K562 (cell line): ENCODE results near the gene GRIN1. TPM values are rescaled to one million over a fixed set of nuclear protein-coding genes. Genes with fewer than 3 reads are reported as not detected.

Experiments used
- ATAC-seq: fragments of 200-7000 bp; cut with Tn5 transposase; 3 replicates; pipeline ENCODE4 v1.9.1; 2020; ENCODE audit warnings: moderate library complexity
- BruUV-seq: library from RNA; stranded (reverse); fragments of 400-500 nt; replicated peaks from 2 replicates; lab custom pipeline; 2021; lab: Mats Ljungman, UMichigan
- CTCF ChIA-PET: fragments of 300-600 bp; formaldehyde crosslinking; extraction: SDS; loops from one replicate; lab custom pipeline; 2021; ENCODE audit warnings: low intra/inter-chr PET ratio; lab: Yijun Ruan, JAX
- POLR2A ChIA-PET: fragments of 300-600, 350-650 bp; sonication (Branson Sonifier 250); formaldehyde crosslinking; extraction: SDS; loops from one replicate; lab custom pipeline; 2021; ENCODE audit warnings: antibody characterized with exemption, inconsistent platforms; lab: Yijun Ruan, JAX
- DNase-seq, 4 experiments: peaks; one replicate each; pipeline versions ENCODE4 v3.0.0 to v3.0.0-alpha.2; 2011 to 2018; ENCODE audit warnings: low spot score in 3 of 4, mixed read lengths in 3 of 4; ENCODE audit errors: extremely low read depth in 1 of 4
- FAIRE-seq: peaks from 2 replicates; lab custom pipeline; 2011; peaks lifted over from hg19 to GRCh38; lab: Jason Lieb, UNC
- H2AFZ ChIP-seq: 2 replicates; pipeline ENCODE4 v1.6.0; 2011; ENCODE audit warnings: low read depth, low read length, control low read depth, inconsistent platforms
- H3K27ac ChIP-seq: fragments of 200-600 bp; 3 replicates; pipeline ENCODE4 v1.8.0; 2011; ENCODE audit warnings: low read depth, mild to moderate bottlenecking, control low read depth, inconsistent platforms, low read length, moderate library complexity, mixed read lengths; ENCODE audit errors: extremely low read depth
- H3K27me3 ChIP-seq, 2 experiments: fragments of 300-600 bp in 1 of 2; 2 replicates in 1 of 2; 3 replicates in 1 of 2; pipeline versions ENCODE4 v1.6.0 to v1.8.0; 2011; ENCODE audit warnings: inconsistent platforms in 2 of 2, low read length in 2 of 2, mild to moderate bottlenecking in 1 of 2, mixed read lengths in 1 of 2, moderate library complexity in 1 of 2; ENCODE audit not compliant: control insufficient read depth in 2 of 2, insufficient read depth in 2 of 2
- H3K36me3 ChIP-seq: fragments of 300-600 bp; 3 replicates; pipeline ENCODE4 v1.8.0; 2011; ENCODE audit warnings: mild to moderate bottlenecking, low read length, inconsistent platforms; ENCODE audit not compliant: control insufficient read depth, insufficient read depth
- H3K4me1 ChIP-seq, 2 experiments: fragments of 200-600 bp in 1 of 2; replicated peaks in 1 of 2; 2 replicates in 1 of 2; 3 replicates in 1 of 2; pipeline versions ENCODE4 v1.5.1 to v1.8.0; 2011; ENCODE audit warnings: inconsistent platforms in 2 of 2, low read length in 2 of 2, mild to moderate bottlenecking in 1 of 2, mixed read lengths in 1 of 2, moderate library complexity in 1 of 2; ENCODE audit not compliant: control insufficient read depth in 2 of 2, insufficient read depth in 2 of 2
- H3K4me2 ChIP-seq: 2 replicates; pipeline ENCODE4 v1.6.1; 2011; ENCODE audit warnings: low read length, control low read depth, inconsistent platforms, mixed read lengths; ENCODE audit not compliant: insufficient read depth
- H3K4me3 ChIP-seq: fragments of 200-600 bp; sonication (generic), shearing (Covaris generic); 2 replicates; pipeline ENCODE4 v1.5.1; 2016; ENCODE audit warnings: control low read depth, inconsistent platforms
- H3K79me2 ChIP-seq: fragments of 200-600 bp; 3 replicates; pipeline ENCODE4 v1.8.0; 2011; ENCODE audit warnings: low read length, inconsistent platforms; ENCODE audit not compliant: control insufficient read depth, insufficient read depth
- H3K9ac ChIP-seq, 2 experiments: 2 replicates each; pipeline versions ENCODE4 v1.6.0 to v1.6.1; 2011; ENCODE audit warnings: low read depth in 2 of 2, low read length in 2 of 2, control low read depth in 1 of 2, inconsistent platforms in 1 of 2, mild to moderate bottlenecking in 1 of 2, mixed read lengths in 1 of 2; ENCODE audit not compliant: insufficient read depth in 1 of 2
- H3K9me1 ChIP-seq: one replicate; pipeline ENCODE4 v1.6.0; 2011; ENCODE audit warnings: inconsistent platforms, mild to moderate bottlenecking, low read length, moderate library complexity; ENCODE audit not compliant: control insufficient read depth, insufficient read depth
- H3K9me3 ChIP-seq: replicated peaks from 2 replicates; pipeline ENCODE4 v1.5.1; 2011; ENCODE audit warnings: low read depth, low read length, inconsistent platforms; ENCODE audit not compliant: control insufficient read depth, insufficient read depth
- H4K20me1 ChIP-seq: replicated peaks from 2 replicates; pipeline ENCODE4 v1.6.1; 2011; ENCODE audit warnings: low read length, inconsistent platforms, mixed read lengths; ENCODE audit not compliant: control insufficient read depth, insufficient read depth
- HDAC1 ChIP-seq, 2 experiments: fragments of 450-650 bp; IDR thresholded peaks; 2 replicates each; pipeline ENCODE4 v1.6.1; 2016 to 2017; ENCODE audit warnings: inconsistent platforms in 1 of 2, mild to moderate bottlenecking in 1 of 2, moderate library complexity in 1 of 2
- KDM4B ChIP-seq, 2 experiments: fragments of 450-650 bp in 1 of 2; sonication (generic) in 1 of 2; IDR thresholded peaks; 2 replicates each; pipeline ENCODE4 v1.6.1; 2016 to 2017; ENCODE audit warnings: borderline replicate concordance in 2 of 2, antibody characterized with exemption in 1 of 2, low read depth in 1 of 2, mild to moderate bottlenecking in 1 of 2
- KLF1 ChIP-seq: fragments of 450-650 bp; IDR thresholded peaks from 2 replicates; pipeline ENCODE4 v1.6.1; 2016; ENCODE audit warnings: missing genetic modification characterization, missing compliant biosample characterization
- SMAD4 ChIP-seq: fragments of 250-450 bp; sonication (Bioruptor Pico); conservative IDR thresholded peaks from 2 replicates; pipeline ENCODE4 v1.8.0; 2021; ENCODE audit warnings: inconsistent platforms, mild to moderate bottlenecking, moderate library complexity
- WGBS: fragments of 100-300 bp; shearing (Covaris generic); methylation state at CpG from one replicate; pipeline ENCODE4 v1.1.6; 2016; ENCODE audit warnings: low coverage, mixed read lengths; ENCODE audit not compliant: insufficient coverage; ENCODE audit errors: missing lambda C conversion rate; 5-methylcytosine and 5-hydroxymethylcytosine counted together
- in situ Hi-C: fragments of 300-500 bp; cut with MboI; formaldehyde crosslinking; loops from 4 replicates; pipeline ENCODE4 v1.15.0; 2018; ENCODE audit warnings: inconsistent platforms, mixed read lengths
- intact Hi-C: fragments of 100-400 bp; cut with micrococcal nuclease; formaldehyde crosslinking; loops from 2 replicates; pipeline ENCODE4 v1.14.2; 2022
- polyA plus RNA-seq, 8 experiments: library from polyadenylated mRNA; depleted of rRNA in 4 of 8; stranded (reverse) in 5 of 8; unstranded in 3 of 8; fragments of >200 nt; fragmentation: Nextera tagmentation in 2 of 8; fragmentation: Illumina TruSeq in 1 of 8; extraction: Ambion mirVana in 2 of 8; extraction: Trizol in 1 of 8; gene quantifications; 2 replicates each; pipeline versions ENCODE4 v1.2.1 to v1.2.3, GENCODE V29; 2011 to 2014; ENCODE audit warnings: inconsistent platforms in 1 of 8, missing spikeins in 1 of 8
- total RNA-seq, 7 experiments: library from RNA; depleted of rRNA in 6 of 7; stranded (reverse); fragments of >200 nt in 6 of 7; fragmentation: Illumina TruSeq in 2 of 7; extraction: Trizol in 2 of 7; gene quantifications; 2 replicates each; pipeline versions ENCODE4 v1.2.1 to v1.2.3, GENCODE V29; 2011 to 2021; ENCODE audit warnings: low replicate concordance in 1 of 7
- TF ChIP-seq, protein P1 (sequence below), 2 experiments: fragments of 450-650 bp; formaldehyde crosslinking in 1 of 2; IDR thresholded peaks; 2 replicates each; pipeline versions ENCODE4 v1.4.0 to v1.6.1; 2014 to 2020; ENCODE audit warnings: mild to moderate bottlenecking in 2 of 2, borderline replicate concordance in 1 of 2, low read depth in 1 of 2

The GRIN1 gene
- total and polyA plus RNA-seq, 9 of the 15 experiments (the other 6 are each of a cell fraction or from before 2014, with no cell fraction given) = 0.03 to 0.35 (median 0.16) TPM; not detected in 6

GRCh38 chr9:137140151-137141012 is 1.4 kb downstream of the GRIN1 start:
- 5% methylated on average over 23 of the region's 26 CpGs for WGBS
- ChIA-PET POLR2A (interaction anchor here (0.8 to 2.5 kb wide), 4 partner anchors 10 to 87 kb away, joined by 4 to 22 read pairs (median 10); partner anchors contain the start of gene ENTPD2), CTCF (no interaction called here)
- in situ Hi-C loops (no loop called here), intact Hi-C loops (no loop called here)
- H3K27ac ChIP-seq = no peak overlapping the region
- no peak overlapping the region for H3K4me3 ChIP-seq
- ATAC-seq = no peak
- H4K20me1 ChIP-seq = peaks cover 24% of the 10 kb centered on the region
- no peak overlapping the region for H2AFZ ChIP-seq
- peaks cover 0 to 52% of the 10 kb centered on the region in 2 experiments; a peak in 2 of 5 replicates for H3K4me1 ChIP-seq
- TF ChIP-seq, protein P1, sequence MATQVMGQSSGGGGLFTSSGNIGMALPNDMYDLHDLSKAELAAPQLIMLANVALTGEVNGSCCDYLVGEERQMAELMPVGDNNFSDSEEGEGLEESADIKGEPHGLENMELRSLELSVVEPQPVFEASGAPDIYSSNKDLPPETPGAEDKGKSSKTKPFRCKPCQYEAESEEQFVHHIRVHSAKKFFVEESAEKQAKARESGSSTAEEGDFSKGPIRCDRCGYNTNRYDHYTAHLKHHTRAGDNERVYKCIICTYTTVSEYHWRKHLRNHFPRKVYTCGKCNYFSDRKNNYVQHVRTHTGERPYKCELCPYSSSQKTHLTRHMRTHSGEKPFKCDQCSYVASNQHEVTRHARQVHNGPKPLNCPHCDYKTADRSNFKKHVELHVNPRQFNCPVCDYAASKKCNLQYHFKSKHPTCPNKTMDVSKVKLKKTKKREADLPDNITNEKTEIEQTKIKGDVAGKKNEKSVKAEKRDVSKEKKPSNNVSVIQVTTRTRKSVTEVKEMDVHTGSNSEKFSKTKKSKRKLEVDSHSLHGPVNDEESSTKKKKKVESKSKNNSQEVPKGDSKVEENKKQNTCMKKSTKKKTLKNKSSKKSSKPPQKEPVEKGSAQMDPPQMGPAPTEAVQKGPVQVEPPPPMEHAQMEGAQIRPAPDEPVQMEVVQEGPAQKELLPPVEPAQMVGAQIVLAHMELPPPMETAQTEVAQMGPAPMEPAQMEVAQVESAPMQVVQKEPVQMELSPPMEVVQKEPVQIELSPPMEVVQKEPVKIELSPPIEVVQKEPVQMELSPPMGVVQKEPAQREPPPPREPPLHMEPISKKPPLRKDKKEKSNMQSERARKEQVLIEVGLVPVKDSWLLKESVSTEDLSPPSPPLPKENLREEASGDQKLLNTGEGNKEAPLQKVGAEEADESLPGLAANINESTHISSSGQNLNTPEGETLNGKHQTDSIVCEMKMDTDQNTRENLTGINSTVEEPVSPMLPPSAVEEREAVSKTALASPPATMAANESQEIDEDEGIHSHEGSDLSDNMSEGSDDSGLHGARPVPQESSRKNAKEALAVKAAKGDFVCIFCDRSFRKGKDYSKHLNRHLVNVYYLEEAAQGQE (IDR thresholded peaks at IDR 0.05; ENCODE audit: borderline replicate concordance) = peak; percentile 49
- TF ChIP-seq, protein P1 (CRISPR knock-in tag; IDR thresholded peaks at IDR 0.05; ENCODE audit: low read depth) = no peak
- TF ChIP-seq HDAC1 (IDR thresholded peaks at IDR 0.05) = no peak
- TF ChIP-seq KLF1 (tag) = no peak
- no peak for TF ChIP-seq SMAD4
- no peak for TF ChIP-seq KDM4B (IDR thresholded peaks at IDR 0.05; ENCODE audit: borderline replicate concordance in 2 of 2, low read depth in 1 of 2)
- no peaks in the 10 kb centered on the region for H3K79me2 ChIP-seq
- peak in 1 of 4 experiments; percentile 5 for DNase-seq
- no peak overlapping the region for H3K9ac ChIP-seq
- BruUV-seq = no TSS peak
- no peak overlapping the region for H3K4me2 ChIP-seq
- no peaks in the 10 kb centered on the region for H3K9me1 ChIP-seq
- no peaks in the 10 kb centered on the region for H3K36me3 ChIP-seq
- FAIRE-seq = no peak
- peaks cover 43 to 84% of the 10 kb centered on the region in 2 experiments; a peak in 4 of 5 replicates for H3K27me3 ChIP-seq
- no peaks in the 10 kb centered on the region for H3K9me3 ChIP-seq
